ENCODE measurements around the gene HLA-DPB1.

HLA-DPB1 gene

GRCh38 chr6:33105386-33105785, 29.6 kb downstream of the HLA-DPB1 start:
- DNase-seq, result no peak

GRCh38 chr6:33105916-33106871, 30.4 kb downstream of the HLA-DPB1 start:
- DNase-seq, result no peak

- no peak for DNase-seq
Observed at GRCh38 chr6:33107641-33108040, 31.9 kb downstream of the HLA-DPB1 start.

GRCh38 chr6:33108307-33108706, 32.5 kb downstream of the HLA-DPB1 start:
- no peak for DNase-seq

- peak; percentile 40 for DNase-seq
Observed at GRCh38 chr6:33112148-33112547, 36.4 kb downstream of the HLA-DPB1 start.

GRCh38 chr6:33113755-33114154, 38.0 kb downstream of the HLA-DPB1 start:
- no peak for DNase-seq

GRCh38 chr6:33114406-33114805, 38.6 kb downstream of the HLA-DPB1 start:
- no peak for DNase-seq

- no peak for DNase-seq
Observed at GRCh38 chr6:33116417-33116816, 40.6 kb downstream of the HLA-DPB1 start.

GRCh38 chr6:33116841-33117711, 41.3 kb downstream of the HLA-DPB1 start:
- DNase-seq, result no peak

- DNase-seq, result no peak
Observed at GRCh38 chr6:33117811-33118277, 42.1 kb downstream of the HLA-DPB1 start.

- DNase-seq, result peak; percentile 64
Observed at GRCh38 chr6:33118525-33119123, 42.8 kb downstream of the HLA-DPB1 start.

GRCh38 chr6:33120001-33120400, 44.2 kb downstream of the HLA-DPB1 start:
- DNase-seq, result no peak

- DNase-seq, result no peak
Observed at GRCh38 chr6:33123181-33123580, 47.4 kb downstream of the HLA-DPB1 start.

- DNase-seq, result peak; percentile 15
Observed at GRCh38 chr6:33123732-33124524, 48.1 kb downstream of the HLA-DPB1 start.

GRCh38 chr6:33124525-33124901, 48.7 kb downstream of the HLA-DPB1 start:
- DNase-seq, result no peak

- DNase-seq, result no peak
Observed at GRCh38 chr6:33124947-33125346, 49.2 kb downstream of the HLA-DPB1 start.

GRCh38 chr6:33126101-33126714, 50.4 kb downstream of the HLA-DPB1 start:
- DNase-seq, result peak; percentile 22

- DNase-seq, result no peak
Observed at GRCh38 chr6:33128318-33128717, 52.5 kb downstream of the HLA-DPB1 start.

- peak; percentile 23 for DNase-seq
Observed at GRCh38 chr6:33132081-33132524, 56.3 kb downstream of the HLA-DPB1 start.

GRCh38 chr6:33136310-33136900, 60.6 kb downstream of the HLA-DPB1 start:
- DNase-seq, result no peak

All from fibroblast of upper back skin (primary cell).